ENCODE results near the gene MXRA8.

- TF ChIP-seq, protein P1, sequence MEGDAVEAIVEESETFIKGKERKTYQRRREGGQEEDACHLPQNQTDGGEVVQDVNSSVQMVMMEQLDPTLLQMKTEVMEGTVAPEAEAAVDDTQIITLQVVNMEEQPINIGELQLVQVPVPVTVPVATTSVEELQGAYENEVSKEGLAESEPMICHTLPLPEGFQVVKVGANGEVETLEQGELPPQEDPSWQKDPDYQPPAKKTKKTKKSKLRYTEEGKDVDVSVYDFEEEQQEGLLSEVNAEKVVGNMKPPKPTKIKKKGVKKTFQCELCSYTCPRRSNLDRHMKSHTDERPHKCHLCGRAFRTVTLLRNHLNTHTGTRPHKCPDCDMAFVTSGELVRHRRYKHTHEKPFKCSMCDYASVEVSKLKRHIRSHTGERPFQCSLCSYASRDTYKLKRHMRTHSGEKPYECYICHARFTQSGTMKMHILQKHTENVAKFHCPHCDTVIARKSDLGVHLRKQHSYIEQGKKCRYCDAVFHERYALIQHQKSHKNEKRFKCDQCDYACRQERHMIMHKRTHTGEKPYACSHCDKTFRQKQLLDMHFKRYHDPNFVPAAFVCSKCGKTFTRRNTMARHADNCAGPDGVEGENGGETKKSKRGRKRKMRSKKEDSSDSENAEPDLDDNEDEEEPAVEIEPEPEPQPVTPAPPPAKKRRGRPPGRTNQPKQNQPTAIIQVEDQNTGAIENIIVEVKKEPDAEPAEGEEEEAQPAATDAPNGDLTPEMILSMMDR (IDR thresholded peaks at IDR 0.05; ENCODE audit: insufficient read depth, low read length, poor library complexity, severe bottlenecking) = no peak
- TF ChIP-seq EZH2phosphoT487 (conservative IDR thresholded peaks at IDR 0.05; ENCODE audit: low read length) = no peak
Measured at GRCh38 chr1:1314678-1315335, 43.5 kb downstream of the MXRA8 start.
